ENCODE data around the gene RASA2.

DNA sequence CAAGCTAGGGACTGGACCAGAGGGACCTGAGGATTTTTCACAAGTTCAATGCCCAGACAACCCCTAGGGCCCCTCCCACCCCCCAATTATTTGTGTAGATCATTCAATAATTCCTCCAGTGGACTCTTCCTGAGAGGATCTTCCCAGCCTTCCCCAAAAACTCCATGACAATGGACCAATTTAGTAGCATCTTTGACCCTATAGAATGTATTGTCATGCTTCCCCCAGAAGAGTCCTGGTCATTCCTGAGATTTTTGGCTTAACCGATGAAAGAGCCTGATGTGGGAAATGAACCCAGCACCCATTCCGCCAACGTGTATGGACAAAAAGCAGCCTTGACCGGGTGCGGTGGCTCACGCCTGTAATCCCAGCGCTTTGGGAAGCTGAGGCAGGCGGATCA is 132.1 kb downstream of the RASA2 start:
- TF ChIP-seq, protein P1, sequence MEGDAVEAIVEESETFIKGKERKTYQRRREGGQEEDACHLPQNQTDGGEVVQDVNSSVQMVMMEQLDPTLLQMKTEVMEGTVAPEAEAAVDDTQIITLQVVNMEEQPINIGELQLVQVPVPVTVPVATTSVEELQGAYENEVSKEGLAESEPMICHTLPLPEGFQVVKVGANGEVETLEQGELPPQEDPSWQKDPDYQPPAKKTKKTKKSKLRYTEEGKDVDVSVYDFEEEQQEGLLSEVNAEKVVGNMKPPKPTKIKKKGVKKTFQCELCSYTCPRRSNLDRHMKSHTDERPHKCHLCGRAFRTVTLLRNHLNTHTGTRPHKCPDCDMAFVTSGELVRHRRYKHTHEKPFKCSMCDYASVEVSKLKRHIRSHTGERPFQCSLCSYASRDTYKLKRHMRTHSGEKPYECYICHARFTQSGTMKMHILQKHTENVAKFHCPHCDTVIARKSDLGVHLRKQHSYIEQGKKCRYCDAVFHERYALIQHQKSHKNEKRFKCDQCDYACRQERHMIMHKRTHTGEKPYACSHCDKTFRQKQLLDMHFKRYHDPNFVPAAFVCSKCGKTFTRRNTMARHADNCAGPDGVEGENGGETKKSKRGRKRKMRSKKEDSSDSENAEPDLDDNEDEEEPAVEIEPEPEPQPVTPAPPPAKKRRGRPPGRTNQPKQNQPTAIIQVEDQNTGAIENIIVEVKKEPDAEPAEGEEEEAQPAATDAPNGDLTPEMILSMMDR (IDR thresholded peaks at IDR 0.05): no peak
- TF ChIP-seq POLR2A (IDR thresholded peaks at IDR 0.05) (no peak), POLR2AphosphoS5 (IDR thresholded peaks at IDR 0.05) (no peak)

Data from transverse colon (tissue), 4 donors.